Activated CD4-positive, alpha-beta T cell treated with anti-CD3 and anti-CD28 coated beads, Interleukin-2, amount 10 ng/mL, durations not matched to agents 24 days and 14 days (primary cell): ENCODE data around the gene PTPRJ. TPM values are rescaled to one million over a fixed set of nuclear protein-coding genes. Genes with fewer than 3 reads are reported as not detected.

Source experiments
- DNase-seq: peaks from one replicate; pipeline ENCODE4 v3.0.0; 2022
- H3K27ac Mint-ChIP-seq: one replicate; pipeline ENCODE4 v1.8.0; 2022; ENCODE audit warnings: mild to moderate bottlenecking, mixed read lengths
- H3K27me3 Mint-ChIP-seq: one replicate; pipeline ENCODE4 v1.8.0; 2022; ENCODE audit warnings: mixed read lengths
- H3K36me3 Mint-ChIP-seq: one replicate; pipeline ENCODE4 v1.8.0; 2022; ENCODE audit warnings: low read depth, mild to moderate bottlenecking, mixed read lengths
- H3K4me1 Mint-ChIP-seq: one replicate; pipeline ENCODE4 v1.8.0; 2021; ENCODE audit warnings: mixed read lengths
- H3K4me3 Mint-ChIP-seq: one replicate; pipeline ENCODE4 v1.8.0; 2022; ENCODE audit warnings: mild to moderate bottlenecking, moderate library complexity, mixed read lengths
- H3K9me3 Mint-ChIP-seq: one replicate; pipeline ENCODE4 v1.8.0; 2021; ENCODE audit warnings: mixed read lengths
- intact Hi-C: fragments of 100-400 bp; cut with micrococcal nuclease; formaldehyde crosslinking; loops from one replicate; pipeline ENCODE4 v1.15.1; 2023
- total RNA-seq: library from RNA; stranded (reverse); gene quantifications from 2 replicates; pipeline ENCODE4 v1.2.3, GENCODE V29; 2022

PTPRJ gene
- total RNA-seq, 1 donor from 2014 or later, result 52.2 TPM

- Mint-ChIP-seq H3K4me1 (peaks cover 4% of the 10 kb centered on the region), H3K27ac (no peak overlapping the region), H3K36me3 (peaks cover 62% of the 10 kb centered on the region), H3K9me3 (no peaks in the 10 kb centered on the region), H3K27me3 (no peaks in the 10 kb centered on the region), H3K4me3 (no peak overlapping the region)
- DNase-seq, result no peak
- intact Hi-C loops, result no loop called here
Measured at GRCh38 chr11:48162885-48163268, 182.5 kb downstream of the PTPRJ start.

GRCh38 chr11:48163360-48164100 lies 183.2 kb downstream of the PTPRJ start:
- Mint-ChIP-seq H3K36me3 (peaks cover 63% of the 10 kb centered on the region), H3K27me3 (no peaks in the 10 kb centered on the region), H3K4me3 (no peak overlapping the region), H3K27ac (peak overlapping the region; percentile 26), H3K9me3 (no peaks in the 10 kb centered on the region), H3K4me1 (peaks cover 4% of the 10 kb centered on the region)
- no peak for DNase-seq
- intact Hi-C loops, result no loop called here

- Mint-ChIP-seq H3K4me3 (no peak overlapping the region), H3K27me3 (no peaks in the 10 kb centered on the region), H3K4me1 (peaks cover 10% of the 10 kb centered on the region), H3K9me3 (no peaks in the 10 kb centered on the region), H3K27ac (no peak overlapping the region), H3K36me3 (peaks cover 60% of the 10 kb centered on the region)
- intact Hi-C loops, result no loop called here
- no peak for DNase-seq
Measured at GRCh38 chr11:48164836-48165235, 184.5 kb downstream of the PTPRJ start.

- Mint-ChIP-seq H3K36me3 (peaks cover 59% of the 10 kb centered on the region), H3K4me1 (peaks cover 12% of the 10 kb centered on the region), H3K27me3 (no peaks in the 10 kb centered on the region), H3K4me3 (no peak overlapping the region), H3K9me3 (no peaks in the 10 kb centered on the region), H3K27ac (no peak overlapping the region)
- no peak for DNase-seq
- intact Hi-C loops, result no loop called here
Measured at GRCh38 chr11:48165426-48165825, 185.1 kb downstream of the PTPRJ start.

GRCh38 chr11:48167380-48167779 lies 187.0 kb downstream of the PTPRJ start:
- DNase-seq, result no peak
- H3K4me3 Mint-ChIP-seq, result no peak overlapping the region
- no peaks in the 10 kb centered on the region for H3K27me3 Mint-ChIP-seq
- peaks cover 53% of the 10 kb centered on the region for H3K36me3 Mint-ChIP-seq
- no peak overlapping the region for H3K27ac Mint-ChIP-seq
- H3K4me1 Mint-ChIP-seq, result peaks cover 22% of the 10 kb centered on the region
- intact Hi-C loops, result no loop called here
- H3K9me3 Mint-ChIP-seq, result no peaks in the 10 kb centered on the region

GRCh38 chr11:48168815-48169214 lies 188.5 kb downstream of the PTPRJ start:
- peaks cover 29% of the 10 kb centered on the region for H3K4me1 Mint-ChIP-seq
- H3K27ac Mint-ChIP-seq, result no peak overlapping the region
- no peaks in the 10 kb centered on the region for H3K9me3 Mint-ChIP-seq
- H3K36me3 Mint-ChIP-seq, result peaks cover 41% of the 10 kb centered on the region
- H3K27me3 Mint-ChIP-seq, result no peaks in the 10 kb centered on the region
- H3K4me3 Mint-ChIP-seq, result no peak overlapping the region
- intact Hi-C loops, result no loop called here
- DNase-seq, result no peak

GRCh38 chr11:48169259-48169658 lies 188.9 kb downstream of the PTPRJ start:
- Mint-ChIP-seq H3K4me3 (no peak overlapping the region), H3K27ac (no peak overlapping the region), H3K27me3 (no peaks in the 10 kb centered on the region), H3K9me3 (no peaks in the 10 kb centered on the region), H3K36me3 (peaks cover 37% of the 10 kb centered on the region), H3K4me1 (peaks cover 29% of the 10 kb centered on the region)
- intact Hi-C loops, result no loop called here
- DNase-seq, result no peak

GRCh38 chr11:48169717-48170116 lies 189.4 kb downstream of the PTPRJ start:
- H3K4me3 Mint-ChIP-seq, result no peak overlapping the region
- peaks cover 29% of the 10 kb centered on the region for H3K4me1 Mint-ChIP-seq
- intact Hi-C loops, result loop anchor here (10.0 kb wide), 1 partner anchor 1355 kb away; no protein-coding TSS in a partner anchor
- no peaks in the 10 kb centered on the region for H3K9me3 Mint-ChIP-seq
- peaks cover 33% of the 10 kb centered on the region for H3K36me3 Mint-ChIP-seq
- no peak overlapping the region for H3K27ac Mint-ChIP-seq
- no peak for DNase-seq
- no peaks in the 10 kb centered on the region for H3K27me3 Mint-ChIP-seq

GRCh38 chr11:48170241-48171233 lies 190.2 kb downstream of the PTPRJ start:
- no peak for DNase-seq
- Mint-ChIP-seq H3K4me3 (no peak overlapping the region), H3K9me3 (no peaks in the 10 kb centered on the region), H3K36me3 (peaks cover 27% of the 10 kb centered on the region), H3K4me1 (peaks cover 32% of the 10 kb centered on the region), H3K27ac (no peak overlapping the region), H3K27me3 (no peaks in the 10 kb centered on the region)
- intact Hi-C loops, result loop anchor here (10.0 kb wide), 1 partner anchor 1354 kb away; no protein-coding TSS in a partner anchor

- Mint-ChIP-seq H3K36me3 (peaks cover 9% of the 10 kb centered on the region), H3K27me3 (no peaks in the 10 kb centered on the region), H3K9me3 (no peaks in the 10 kb centered on the region), H3K4me3 (no peak overlapping the region), H3K27ac (no peak overlapping the region), H3K4me1 (peaks cover 32% of the 10 kb centered on the region)
- DNase-seq, result peak; percentile 88
- intact Hi-C loops, result loop anchor here (10.0 kb wide), 1 partner anchor 1352 kb away; no protein-coding TSS in a partner anchor
Measured at GRCh38 chr11:48172818-48173609, 192.7 kb downstream of the PTPRJ start.

- H3K9me3 Mint-ChIP-seq, result no peaks in the 10 kb centered on the region
- H3K27me3 Mint-ChIP-seq, result peaks cover 2% of the 10 kb centered on the region
- no peak overlapping the region for H3K4me3 Mint-ChIP-seq
- no peak overlapping the region for H3K27ac Mint-ChIP-seq
- intact Hi-C loops, result loop anchor here (10.0 kb wide), 1 partner anchor 1347 kb away; no protein-coding TSS in a partner anchor
- DNase-seq, result no peak
- peaks cover 13% of the 10 kb centered on the region for H3K4me1 Mint-ChIP-seq
- H3K36me3 Mint-ChIP-seq, result peaks cover 1% of the 10 kb centered on the region
Measured at GRCh38 chr11:48177661-48178060, 197.3 kb downstream of the PTPRJ start.

GRCh38 chr11:48180627-48181026 lies 200.3 kb downstream of the PTPRJ start:
- H3K27me3 Mint-ChIP-seq, result peaks cover 4% of the 10 kb centered on the region
- no peaks in the 10 kb centered on the region for H3K9me3 Mint-ChIP-seq
- intact Hi-C loops, result no loop called here
- peak; percentile 34 for DNase-seq
- H3K4me1 Mint-ChIP-seq, result no peaks in the 10 kb centered on the region
- H3K27ac Mint-ChIP-seq, result no peak overlapping the region
- no peak overlapping the region for H3K4me3 Mint-ChIP-seq
- H3K36me3 Mint-ChIP-seq, result no peaks in the 10 kb centered on the region

- intact Hi-C loops, result no loop called here
- H3K36me3 Mint-ChIP-seq, result peaks cover 2% of the 10 kb centered on the region
- H3K27ac Mint-ChIP-seq, result no peak overlapping the region
- no peaks in the 10 kb centered on the region for H3K9me3 Mint-ChIP-seq
- no peaks in the 10 kb centered on the region for H3K4me1 Mint-ChIP-seq
- no peak for DNase-seq
- peaks cover 4% of the 10 kb centered on the region for H3K27me3 Mint-ChIP-seq
- no peak overlapping the region for H3K4me3 Mint-ChIP-seq
Measured at GRCh38 chr11:48182860-48183526, 202.6 kb downstream of the PTPRJ start.
